Measurements from ENCODE around the gene ASCL5.

DNA sequence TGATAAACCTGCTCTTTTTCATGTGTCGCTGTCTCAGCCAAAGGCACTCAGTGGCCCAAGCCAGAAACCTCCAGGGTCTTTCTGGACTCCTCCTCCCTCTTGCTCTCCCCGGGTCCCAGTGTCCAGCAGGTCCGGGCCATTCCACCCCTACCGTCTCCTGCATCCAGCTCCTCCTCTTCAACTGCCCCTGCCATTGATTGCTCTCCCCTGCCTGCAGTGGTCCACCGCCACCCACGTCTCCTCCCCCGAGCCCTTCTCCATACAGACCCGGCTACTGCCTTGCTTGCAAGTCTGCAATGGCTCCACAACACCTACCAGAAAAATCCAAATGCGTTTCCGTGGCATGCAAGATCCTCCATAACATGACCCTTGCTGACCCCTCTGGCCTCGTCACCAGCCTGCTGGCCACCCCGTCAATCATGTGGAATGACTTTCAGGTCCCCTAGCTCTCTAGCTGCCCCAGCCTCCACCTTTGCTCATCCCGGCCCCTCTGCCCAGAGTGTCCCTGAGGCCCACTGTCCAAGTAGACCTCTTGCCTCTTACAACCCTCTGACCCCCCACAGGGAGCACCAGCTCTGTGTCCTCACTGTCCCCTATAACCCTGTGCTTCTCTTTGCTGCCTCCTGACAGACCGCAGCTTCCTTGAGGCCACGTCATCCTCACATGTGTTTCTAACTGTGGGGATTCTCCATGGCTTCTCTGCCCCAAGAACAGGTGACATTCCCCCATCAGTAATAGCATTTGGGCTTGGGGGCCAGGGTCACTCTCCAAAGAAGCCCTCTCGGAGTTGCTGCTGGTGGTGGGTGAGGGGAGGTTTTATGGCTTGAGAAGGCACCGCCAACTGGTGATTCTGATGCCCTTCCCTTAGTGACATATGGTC, 29.8 kb downstream of the ASCL5 start:
- TF ChIP-seq POLR2A (IDR thresholded peaks at IDR 0.05; ENCODE audit: low read depth, low read length), result no peak
- TF ChIP-seq POLR2AphosphoS5 (IDR thresholded peaks at IDR 0.05; ENCODE audit: low read depth, low read length), result no peak
- TF ChIP-seq TAF1 (IDR thresholded peaks at IDR 0.05; ENCODE audit: borderline replicate concordance, low read depth, low read length), result no peak
